A549 (cell line): Measurements from ENCODE around the gene ZCCHC17. TPM values are rescaled to one million over a fixed set of nuclear protein-coding genes. Genes with fewer than 3 reads are reported as not detected.
A peak's percentile ranks its signal among the peaks of the same experiment; 100 is the strongest.

Source experiments
- ATAC-seq, 2 experiments: fragments of 200-7000 bp in 1 of 2; fragments of >200 bp in 1 of 2; cut with Nextera tagmentation in 1 of 2; cut with Tn5 transposase in 1 of 2; 3 replicates each; pipeline versions ENCODE4 v1.8.0 to v1.9.1; 2018 to 2020; ENCODE audit warnings: mild to moderate bottlenecking in 1 of 2, moderate library complexity in 1 of 2
- CTCF ChIA-PET: fragments of 300-600 bp; sonication (Branson Sonifier 250); formaldehyde crosslinking; extraction: SDS; loops from one replicate; lab custom pipeline; 2021; ENCODE audit warnings: antibody characterized with exemption, inconsistent platforms; lab: Yijun Ruan, JAX
- POLR2A ChIA-PET: fragments of 350-600 bp; formaldehyde crosslinking; extraction: SDS; loops from one replicate; lab custom pipeline; 2021; ENCODE audit warnings: antibody characterized with exemption, inconsistent platforms; lab: Yijun Ruan, JAX
- DNase-seq, 2 experiments: peaks; one replicate each; pipeline versions ENCODE4 v3.0.0 to v3.0.0-alpha.2; 2011 to 2016; ENCODE audit warnings: low read depth in 1 of 2, low spot score in 1 of 2
- FAIRE-seq: peaks from 2 replicates; lab custom pipeline; 2011; peaks lifted over from hg19 to GRCh38; lab: Jason Lieb, UNC
- H3K27ac ChIP-seq, 2 experiments: fragments of >200 bp; sonication (Bioruptor Twin); formaldehyde crosslinking; 3 replicates each; pipeline ENCODE4 v1.5.1; 2016 to 2017
- H3K4me1 ChIP-seq: fragments of >200 bp; sonication (Bioruptor Twin); formaldehyde crosslinking; 3 replicates; pipeline ENCODE4 v1.6.1; 2016
- H3K4me2 ChIP-seq: fragments of >200 bp; sonication (Bioruptor Twin); formaldehyde crosslinking; 3 replicates; pipeline ENCODE4 v1.6.1; 2016
- H3K4me3 ChIP-seq: fragments of >200 bp; sonication (Bioruptor Twin); formaldehyde crosslinking; 3 replicates; pipeline ENCODE4 v1.5.1; 2016
- H3K9me3 ChIP-seq: fragments of >200 bp; sonication (Bioruptor Twin); formaldehyde crosslinking; 3 replicates; pipeline ENCODE4 v1.6.1; 2016
- BHLHE40 ChIP-seq: IDR thresholded peaks from 2 replicates; pipeline ENCODE4 v1.6.1; 2012; ENCODE audit warnings: low read depth, low read length, inconsistent platforms
- CBX2 ChIP-seq: fragments of 200-600 bp; sonication (generic); IDR thresholded peaks from 2 replicates; pipeline ENCODE4 v1.6.1; 2016; ENCODE audit warnings: low read depth, mild to moderate bottlenecking, borderline replicate concordance
- CBX8 ChIP-seq: fragments of 200-600 bp; sonication (generic); IDR thresholded peaks from 2 replicates; pipeline ENCODE4 v1.6.1; 2016
- CTCF ChIP-seq: fragments of >200 bp; sonication (Bioruptor Twin); formaldehyde crosslinking; IDR thresholded peaks from 3 replicates; pipeline ENCODE4 v1.5.1; 2016
- EHMT2 ChIP-seq: fragments of 200-600 bp; sonication (generic); IDR thresholded peaks from 2 replicates; pipeline ENCODE4 v1.6.1; 2016; ENCODE audit warnings: antibody characterized with exemption, low read depth, mild to moderate bottlenecking, moderate library complexity
- ELK1 ChIP-seq: fragments of 150-350 bp; IDR thresholded peaks from 2 replicates; pipeline ENCODE4 v1.6.1; 2014; ENCODE audit warnings: low read depth, mild to moderate bottlenecking, low read length
- FOSL2 ChIP-seq, 2 experiments: fragments of 450-650 bp in 1 of 2; fragments of >200 bp in 1 of 2; sonication (Bioruptor Twin) in 1 of 2; formaldehyde crosslinking; IDR thresholded peaks; 2 replicates each; pipeline versions ENCODE4 v1.5.0 to v1.6.1; 2016 to 2020; ENCODE audit warnings: mild to moderate bottlenecking in 1 of 2, moderate library complexity in 1 of 2
- FOXS1 ChIP-seq: fragments of 250-450 bp; sonication (Bioruptor Pico); IDR thresholded peaks from 2 replicates; pipeline ENCODE4 v1.5.0; 2020; ENCODE audit warnings: mild to moderate bottlenecking, moderate library complexity
- HOXB13 ChIP-seq: fragments of 250-450 bp; sonication (Bioruptor Pico); IDR thresholded peaks from 2 replicates; pipeline ENCODE4 v1.5.0; 2020; ENCODE audit warnings: low read depth, mild to moderate bottlenecking, moderate library complexity
- JUN ChIP-seq, 2 experiments: fragments of >200 bp; sonication (Bioruptor Twin); formaldehyde crosslinking; IDR thresholded peaks; 2 replicates in 1 of 2; 3 replicates in 1 of 2; pipeline ENCODE4 v1.6.1; 2016 to 2017
- KDM5A ChIP-seq: fragments of 200-600 bp; sonication (generic); IDR thresholded peaks from 2 replicates; pipeline ENCODE4 v1.6.1; 2016; ENCODE audit warnings: antibody characterized with exemption, mild to moderate bottlenecking
- MAX ChIP-seq: IDR thresholded peaks from 2 replicates; pipeline ENCODE4 v1.6.1; 2012
- MAZ ChIP-seq: fragments of 150-350 bp; IDR thresholded peaks from 2 replicates; pipeline ENCODE4 v1.6.1; 2014; ENCODE audit warnings: antibody characterized with exemption, low read depth, low read length, borderline replicate concordance
- NR3C1 ChIP-seq: fragments of >200 bp; sonication (Bioruptor Twin); formaldehyde crosslinking; IDR thresholded peaks from 3 replicates; pipeline ENCODE4 v1.6.1; 2017
- POLR2A ChIP-seq: IDR thresholded peaks from 2 replicates; pipeline ENCODE4 v1.6.1; 2012; ENCODE audit warnings: mild to moderate bottlenecking, low read length
- RAD21 ChIP-seq, 2 experiments: fragments of >200 bp in 1 of 2; sonication (Bioruptor Twin) in 1 of 2; formaldehyde crosslinking in 1 of 2; IDR thresholded peaks in 1 of 2; conservative IDR thresholded peaks in 1 of 2; 2 replicates in 1 of 2; 3 replicates in 1 of 2; pipeline ENCODE4 v1.6.1; 2012 to 2018; ENCODE audit warnings: inconsistent platforms in 1 of 2
- SMC3 ChIP-seq: fragments of >200 bp; sonication (Bioruptor Twin); formaldehyde crosslinking; IDR thresholded peaks from 3 replicates; pipeline ENCODE4 v1.6.1; 2018; ENCODE audit warnings: inconsistent platforms
- ZC3H11A ChIP-seq: fragments of 450-650 bp; IDR thresholded peaks from 2 replicates; pipeline ENCODE4 v1.6.1; 2014; ENCODE audit warnings: antibody characterized with exemption, mild to moderate bottlenecking
- WGBS: methylation state at CpG from one replicate; pipeline ENCODE4 v1.1.6; 2017; ENCODE audit errors: missing lambda C conversion rate; 5-methylcytosine and 5-hydroxymethylcytosine counted together
- polyA plus RNA-seq, 4 experiments: library from polyadenylated mRNA; depleted of rRNA in 3 of 4; stranded (reverse); fragments of >200 nt; fragmentation: RNase III in 1 of 4; extraction: RNeasy Plus Mini Kit Qiagen cat#74134 plus additional on column Dnase treatment in 1 of 4; gene quantifications; 2 replicates in 3 of 4; 3 replicates in 1 of 4; pipeline ENCODE4 v1.2.3, GENCODE V29; 2011 to 2017

The ZCCHC17 gene
- polyA plus RNA-seq, 2 of the 4 experiments (the other 2 are of a cell fraction), result 28.0 to 34.5 TPM

- Histone ChIP-seq H3K27ac (no peak overlapping the region), H3K4me3 (no peak overlapping the region), H3K4me2 (no peak overlapping the region), H3K4me1 (0 out of 3 replicates have a peak, but pooled peaks cover 5% of the 10 kb centered on the region), H3K9me3 (no peaks in the 10 kb centered on the region)
- CTCF ChIA-PET, result interaction anchor here (1.3 to 11.3 kb wide), 13 partner anchors 9 to 412 kb away, joined by 3 to 151 read pairs (median 10); partner anchors contain the start of gene FABP3
- no peak for TF ChIP-seq ZC3H11A
- no peak for TF ChIP-seq MAX
- no peak for TF ChIP-seq ELK1
- TF ChIP-seq HOXB13 (CRISPR knock-in tag), result no peak
- no peak for TF ChIP-seq CBX2
- TF ChIP-seq JUN (IDR thresholded peaks at IDR 0.05), result no peak
- no peak for TF ChIP-seq CBX8
- TF ChIP-seq KDM5A, result no peak
- TF ChIP-seq NR3C1, result no peak
- TF ChIP-seq MAZ, result no peak
- TF ChIP-seq BHLHE40, result no peak
- TF ChIP-seq POLR2A, result no peak
- DNase-seq, result no peak
- POLR2A ChIA-PET, result no interaction called here
- no peak for FAIRE-seq
- no peak for ATAC-seq
Observed at GRCh38 chr1:31393463-31393862, 96.6 kb downstream of the ZCCHC17 start.

GRCh38 chr1:31394584-31395193, 97.9 kb downstream of the ZCCHC17 start:
- POLR2A ChIA-PET, result interaction anchor here (0.8 kb wide), 1 partner anchor 154 kb away, joined by 3 read pairs; no protein-coding TSS in a partner anchor
- WGBS, result 6% methylated on average over 17 of the region's 36 CpGs
- FAIRE-seq, result no peak

More at GRCh38 chr1:31394584-31395193, 97.9 kb downstream of the ZCCHC17 start:
- CTCF ChIA-PET, result interaction anchor here (0.6 to 11.3 kb wide), 42 partner anchors 8 to 413 kb away, joined by 3 to 151 read pairs (median 3); partner anchors contain the start of genes FABP3 and SERINC2
- H3K4me3 ChIP-seq, result peak overlapping the region; percentile 32; the same call in 2 of the 3 replicates
- H3K27ac ChIP-seq, result peak overlapping the region; percentile 48 to 74; a peak in 5 of 6 replicates
- H3K4me1 ChIP-seq, result 0 out of 3 replicates have a peak, but pooled peaks cover 5% of the 10 kb centered on the region
- DNase-seq, result peak; percentile 71 to 78
- TF ChIP-seq MAX, result peak; percentile 52; the same call in 1 of the 2 replicates
- TF ChIP-seq FOSL2 (IDR thresholded peaks at IDR 0.05), result no peak
- peak; percentile 24; the same call in 1 of the 2 replicates for TF ChIP-seq FOSL2 (CRISPR knock-in tag; IDR thresholded peaks at IDR 0.05)
- no peak for TF ChIP-seq EHMT2
- TF ChIP-seq CTCF, result peak; percentile 72
- TF ChIP-seq SMC3, result peak; percentile 89
- TF ChIP-seq RAD21 (conservative IDR thresholded peaks at IDR 0.05 in 1 of 2, IDR thresholded peaks at IDR 0.05 in 1 of 2), result peak; percentile 67 to 74
- no peak for TF ChIP-seq FOXS1 (CRISPR knock-in tag)
- ATAC-seq, result peak; percentile 95 to 98
- no peaks in the 10 kb centered on the region for H3K9me3 ChIP-seq
- H3K4me2 ChIP-seq, result peak overlapping the region; percentile 70
